MM.1S (cell line): ENCODE results near the gene AMDHD1.
"Not testable (repeated sequence)": the region's sequence is repeated elsewhere in the genome, so short reads cannot be mapped to it uniquely, and the experiment has no call there.

ENCODE experiments used
- DNase-seq: peaks from one replicate; pipeline ENCODE4 v3.0.0-alpha.2; 2015
- H2AFZ ChIP-seq: fragments of 300-600 bp; sonication (generic); 2 replicates; pipeline ENCODE4 v1.6.0; 2016; ENCODE audit warnings: antibody characterized with exemption, low read length
- H3F3A ChIP-seq: fragments of 300-600 bp; sonication (generic); 2 replicates; pipeline ENCODE4 v1.6.1; 2016; ENCODE audit warnings: mild to moderate bottlenecking, antibody characterized with exemption, low read length, moderate library complexity, mixed read lengths; ENCODE audit not compliant: insufficient read depth
- H3K27ac ChIP-seq: fragments of 300-600 bp; sonication (generic); 2 replicates; pipeline ENCODE4 v1.5.1; 2016; ENCODE audit warnings: mild to moderate bottlenecking, low read length
- H3K27me3 ChIP-seq: fragments of 300-600 bp; sonication (generic); replicated peaks from 2 replicates; pipeline ENCODE4 v1.6.0; 2016; ENCODE audit warnings: low read length; ENCODE audit not compliant: insufficient read depth
- H3K36me3 ChIP-seq: fragments of 300-600 bp; sonication (generic); replicated peaks from 2 replicates; pipeline ENCODE4 v1.6.1; 2016; ENCODE audit warnings: mild to moderate bottlenecking, low read length, mixed read lengths; ENCODE audit not compliant: insufficient read depth
- H3K4me1 ChIP-seq: fragments of 300-600 bp; sonication (generic); 2 replicates; pipeline ENCODE4 v1.6.1; 2016; ENCODE audit warnings: low read length, mixed read lengths
- H3K4me2 ChIP-seq: fragments of 300-600 bp; sonication (generic); 2 replicates; pipeline ENCODE4 v1.6.0; 2016; ENCODE audit warnings: low read depth, low read length
- H3K4me3 ChIP-seq: fragments of 300-600 bp; sonication (generic); 2 replicates; pipeline ENCODE4 v1.5.1; 2016; ENCODE audit warnings: low read length, mixed read lengths
- H3K79me2 ChIP-seq: fragments of 300-600 bp; sonication (generic); 2 replicates; pipeline ENCODE4 v1.6.1; 2016; ENCODE audit warnings: mixed run types, low read length, mixed read lengths
- H3K9ac ChIP-seq: fragments of 300-600 bp; sonication (generic); 2 replicates; pipeline ENCODE4 v1.6.1; 2016; ENCODE audit warnings: low read length, mixed read lengths
- H3K9me2 ChIP-seq: fragments of 300-600 bp; sonication (generic); replicated peaks from 2 replicates; pipeline ENCODE4 v1.6.1; 2016; ENCODE audit warnings: mild to moderate bottlenecking, low read length, mixed read lengths; ENCODE audit not compliant: insufficient read depth
- H3K9me3 ChIP-seq: fragments of 300-600 bp; sonication (generic); replicated peaks from 2 replicates; pipeline ENCODE4 v1.6.1; 2016; ENCODE audit warnings: mild to moderate bottlenecking, low read length, mixed read lengths; ENCODE audit not compliant: insufficient read depth
- H4K20me1 ChIP-seq: fragments of 300-600 bp; sonication (generic); 2 replicates; pipeline ENCODE4 v1.6.1; 2016; ENCODE audit warnings: mild to moderate bottlenecking, low read length, moderate library complexity, mixed read lengths; ENCODE audit not compliant: insufficient read depth
- EZH2 ChIP-seq: fragments of 300-600 bp; sonication (generic); optimal IDR thresholded peaks from 2 replicates; pipeline ENCODE3; 2017; ENCODE audit warnings: low read depth, mild to moderate bottlenecking, antibody characterized with exemption, low read length, mixed read lengths
- EZH2phosphoT487 ChIP-seq: fragments of 300-600 bp; sonication (generic); IDR thresholded peaks from 2 replicates; pipeline ENCODE4 v1.6.1; 2018; ENCODE audit warnings: antibody characterized with exemption, low read length
- TF ChIP-seq, protein P1 (sequence below): fragments of 300-600 bp; sonication (generic); IDR thresholded peaks from 2 replicates; pipeline ENCODE4 v1.5.1; 2016; ENCODE audit warnings: antibody characterized with exemption, low read length, mixed read lengths

AMDHD1 gene

DNA sequence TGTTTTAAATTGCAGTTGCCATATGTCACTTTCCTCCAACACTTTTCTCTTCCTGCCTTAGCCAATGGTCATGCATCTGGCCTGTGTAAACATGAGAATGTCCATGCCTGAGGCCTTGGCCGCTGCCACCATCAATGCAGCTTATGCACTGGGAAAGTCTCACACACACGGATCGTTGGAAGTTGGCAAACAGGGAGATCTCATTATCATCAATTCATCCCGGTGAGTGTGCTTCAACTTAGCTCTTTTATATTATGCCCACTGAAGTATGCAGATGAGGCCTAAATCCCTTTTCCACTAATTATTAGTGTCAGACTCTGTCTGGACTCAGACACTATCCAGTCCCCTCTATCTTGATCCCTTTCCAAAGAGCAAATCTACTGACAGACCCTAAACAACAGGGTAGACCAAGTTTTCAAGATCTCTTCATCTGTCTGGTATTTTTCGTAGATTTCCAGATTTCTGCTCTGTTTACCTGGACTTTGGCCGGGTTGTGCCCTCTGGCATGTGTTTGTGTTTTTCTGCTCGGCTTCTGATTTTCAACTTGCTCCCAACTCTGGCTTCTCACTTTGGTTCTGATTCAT is 23.2 kb downstream of the AMDHD1 start:
- no peak overlapping the region for H2AFZ ChIP-seq
- DNase-seq, result no peak
- H3K9ac ChIP-seq, result no peak overlapping the region
- no peak overlapping the region for H3K4me2 ChIP-seq
- H3K4me1 ChIP-seq, result no peaks in the 10 kb centered on the region
- no peak overlapping the region for H3K4me3 ChIP-seq
- no peaks in the 10 kb centered on the region for H3K27me3 ChIP-seq
- H3K27ac ChIP-seq, result no peak overlapping the region
- no peaks in the 10 kb centered on the region for H3K79me2 ChIP-seq
- no peaks in the 10 kb centered on the region for H4K20me1 ChIP-seq
- no peaks in the 10 kb centered on the region for H3K9me2 ChIP-seq
- no peaks in the 10 kb centered on the region for H3K36me3 ChIP-seq
- TF ChIP-seq EZH2phosphoT487 (no peak), EZH2 (no peak)
- TF ChIP-seq, protein P1, sequence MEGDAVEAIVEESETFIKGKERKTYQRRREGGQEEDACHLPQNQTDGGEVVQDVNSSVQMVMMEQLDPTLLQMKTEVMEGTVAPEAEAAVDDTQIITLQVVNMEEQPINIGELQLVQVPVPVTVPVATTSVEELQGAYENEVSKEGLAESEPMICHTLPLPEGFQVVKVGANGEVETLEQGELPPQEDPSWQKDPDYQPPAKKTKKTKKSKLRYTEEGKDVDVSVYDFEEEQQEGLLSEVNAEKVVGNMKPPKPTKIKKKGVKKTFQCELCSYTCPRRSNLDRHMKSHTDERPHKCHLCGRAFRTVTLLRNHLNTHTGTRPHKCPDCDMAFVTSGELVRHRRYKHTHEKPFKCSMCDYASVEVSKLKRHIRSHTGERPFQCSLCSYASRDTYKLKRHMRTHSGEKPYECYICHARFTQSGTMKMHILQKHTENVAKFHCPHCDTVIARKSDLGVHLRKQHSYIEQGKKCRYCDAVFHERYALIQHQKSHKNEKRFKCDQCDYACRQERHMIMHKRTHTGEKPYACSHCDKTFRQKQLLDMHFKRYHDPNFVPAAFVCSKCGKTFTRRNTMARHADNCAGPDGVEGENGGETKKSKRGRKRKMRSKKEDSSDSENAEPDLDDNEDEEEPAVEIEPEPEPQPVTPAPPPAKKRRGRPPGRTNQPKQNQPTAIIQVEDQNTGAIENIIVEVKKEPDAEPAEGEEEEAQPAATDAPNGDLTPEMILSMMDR, result no peak
- H3K9me3 ChIP-seq, result no peaks in the 10 kb centered on the region
- H3F3A ChIP-seq, result no peaks in the 10 kb centered on the region

DNA sequence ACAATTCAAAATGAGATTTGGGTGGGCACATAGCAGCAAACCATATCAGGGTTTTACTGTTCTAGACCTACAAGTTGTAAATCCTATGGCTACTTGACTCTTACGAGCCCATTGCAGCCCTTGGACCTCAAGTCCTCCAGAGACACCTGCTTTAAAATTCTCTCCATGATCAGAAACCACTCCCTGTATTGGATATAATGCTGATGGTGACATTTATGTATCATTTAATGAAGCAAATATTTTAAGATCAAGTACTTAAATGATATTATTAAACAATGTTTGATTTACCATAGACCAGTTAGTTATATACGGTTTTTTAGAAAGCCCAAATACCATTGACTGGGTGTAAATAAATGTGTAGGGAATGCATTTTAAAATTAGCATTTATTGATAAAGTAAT is 24.2 kb downstream of the AMDHD1 start:
- H2AFZ ChIP-seq, result no peak overlapping the region
- no peaks in the 10 kb centered on the region for H3K36me3 ChIP-seq
- no peak for DNase-seq
- no peak overlapping the region for H3K4me3 ChIP-seq
- no peaks in the 10 kb centered on the region for H3F3A ChIP-seq
- no peak overlapping the region for H3K9ac ChIP-seq
- H3K27me3 ChIP-seq, result no peaks in the 10 kb centered on the region
- no peak for TF ChIP-seq EZH2
- TF ChIP-seq, protein P1, result no peak
- TF ChIP-seq EZH2phosphoT487, result no peak
- peaks cover 3% of the 10 kb centered on the region for H3K4me1 ChIP-seq
- H3K27ac ChIP-seq, result no peak overlapping the region
- H4K20me1 ChIP-seq, result no peaks in the 10 kb centered on the region
- H3K79me2 ChIP-seq, result no peaks in the 10 kb centered on the region
- H3K9me2 ChIP-seq, result no peaks in the 10 kb centered on the region
- H3K9me3 ChIP-seq, result no peaks in the 10 kb centered on the region
- H3K4me2 ChIP-seq, result no peak overlapping the region

DNA sequence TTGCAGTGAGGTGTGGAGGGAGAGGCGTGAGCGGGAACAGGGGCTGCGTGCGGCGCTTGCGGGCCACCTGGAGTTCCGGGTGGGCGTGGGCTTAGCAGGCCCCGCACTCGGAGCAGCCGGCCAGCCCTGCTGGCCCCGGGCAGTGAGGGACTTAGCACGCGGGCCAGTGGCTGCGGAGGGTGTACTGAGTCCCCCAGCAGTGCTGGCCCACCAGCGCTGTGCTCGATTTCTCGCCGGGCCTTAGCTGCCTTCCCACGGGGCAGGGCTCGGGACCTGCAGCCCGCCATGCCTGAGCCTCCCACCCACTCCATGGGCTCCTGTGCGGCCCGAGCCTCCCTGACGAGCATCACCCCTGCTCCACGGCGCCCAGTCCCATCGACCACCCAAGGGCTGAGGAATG is 26.0 kb downstream of the AMDHD1 start:
- peaks cover 21% of the 10 kb centered on the region for H3K4me1 ChIP-seq
- H3K4me2 ChIP-seq, H3K27me3 ChIP-seq, H3K9me3 ChIP-seq, DNase-seq, H2AFZ ChIP-seq, H3K9ac ChIP-seq, H3K4me3 ChIP-seq, H3F3A ChIP-seq, H3K9me2 ChIP-seq, H3K27ac ChIP-seq, H4K20me1 ChIP-seq, H3K36me3 ChIP-seq, H3K79me2 ChIP-seq: not testable (repeated sequence)

DNA sequence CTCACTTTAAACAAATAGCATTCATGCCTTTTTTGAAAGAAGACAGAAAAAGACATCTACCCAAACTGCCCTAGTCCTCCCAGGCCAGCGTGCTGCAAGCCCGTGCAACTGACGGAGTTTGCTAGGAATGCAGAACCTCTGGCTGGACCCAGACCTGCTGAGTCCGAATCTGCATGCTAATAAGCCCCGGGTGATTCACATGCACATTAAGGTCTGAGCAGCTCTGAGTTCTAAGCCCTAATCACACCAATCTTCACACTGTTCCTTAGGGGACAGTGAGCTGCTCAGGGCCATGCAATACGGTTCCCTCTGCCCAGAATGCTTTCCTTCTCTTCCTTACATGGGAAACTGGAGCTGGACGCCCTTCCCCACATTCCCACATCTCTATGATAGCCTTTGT is 27.8 kb downstream of the AMDHD1 start:
- no peak for DNase-seq
- Histone ChIP-seq H2AFZ (no peak overlapping the region), H3K9ac (no peak overlapping the region), H3K4me3 (no peak overlapping the region), H3K9me3 (no peaks in the 10 kb centered on the region), H3K27ac (no peak overlapping the region), H3K27me3 (no peaks in the 10 kb centered on the region), H3K36me3 (no peaks in the 10 kb centered on the region), H4K20me1 (no peaks in the 10 kb centered on the region), H3K79me2 (no peaks in the 10 kb centered on the region), H3K4me1 (peaks cover 21% of the 10 kb centered on the region), H3K9me2 (no peaks in the 10 kb centered on the region), H3F3A (peaks cover 5% of the 10 kb centered on the region), H3K4me2 (no peak overlapping the region)
- no peak for TF ChIP-seq EZH2phosphoT487
